Activated CD4-positive, alpha-beta T cell treated with anti-CD3 and anti-CD28 coated beads, Interleukin-2, amount 10 ng/mL, durations not matched to agents 24 days and 14 days (primary cell): ENCODE results near the gene TDRD12. TPM values are rescaled to one million over a fixed set of nuclear protein-coding genes. Genes with fewer than 3 reads are reported as not detected.
A peak's percentile ranks its signal among the peaks of the same experiment; 100 is the strongest.
"Not testable (repeated sequence)": the region's sequence is repeated elsewhere in the genome, so short reads cannot be mapped to it uniquely, and the experiment has no call there.

ENCODE experiments used
- DNase-seq: peaks from one replicate; pipeline ENCODE4 v3.0.0; 2022
- H3K27ac Mint-ChIP-seq: one replicate; pipeline ENCODE4 v1.8.0; 2022; ENCODE audit warnings: mild to moderate bottlenecking, mixed read lengths
- H3K27me3 Mint-ChIP-seq: one replicate; pipeline ENCODE4 v1.8.0; 2022; ENCODE audit warnings: mixed read lengths
- H3K36me3 Mint-ChIP-seq: one replicate; pipeline ENCODE4 v1.8.0; 2022; ENCODE audit warnings: low read depth, mild to moderate bottlenecking, mixed read lengths
- H3K4me1 Mint-ChIP-seq: one replicate; pipeline ENCODE4 v1.8.0; 2021; ENCODE audit warnings: mixed read lengths
- H3K4me3 Mint-ChIP-seq: one replicate; pipeline ENCODE4 v1.8.0; 2022; ENCODE audit warnings: mild to moderate bottlenecking, moderate library complexity, mixed read lengths
- H3K9me3 Mint-ChIP-seq: one replicate; pipeline ENCODE4 v1.8.0; 2021; ENCODE audit warnings: mixed read lengths
- intact Hi-C: fragments of 100-400 bp; cut with micrococcal nuclease; formaldehyde crosslinking; loops from one replicate; pipeline ENCODE4 v1.15.1; 2023
- total RNA-seq: library from RNA; stranded (reverse); gene quantifications from 2 replicates; pipeline ENCODE4 v1.2.3, GENCODE V29; 2022

Gene TDRD12
- total RNA-seq, 1 donor from 2014 or later = 0.05 TPM

DNA sequence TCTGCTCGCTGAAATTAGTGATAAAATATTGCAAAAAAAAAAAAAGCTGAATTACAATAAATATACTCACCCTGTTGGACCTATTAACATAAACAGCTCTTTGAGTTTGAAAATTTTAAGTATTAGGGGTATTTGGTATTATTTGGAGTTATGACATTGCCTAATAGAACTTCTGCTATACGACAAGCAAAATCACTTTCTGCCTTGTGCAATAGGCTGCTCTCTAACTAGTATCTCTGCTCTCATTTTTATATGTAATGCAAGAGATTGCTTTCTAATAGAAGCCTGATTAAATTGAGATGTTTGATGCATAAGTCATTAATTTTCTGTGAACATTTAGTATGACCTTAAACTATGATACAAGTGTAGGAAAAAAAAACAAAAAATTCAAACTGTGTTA lies 38.6 kb upstream of the TDRD12 start:
- intact Hi-C loops = no loop called here
- no peak for DNase-seq
- Mint-ChIP-seq H3K36me3 (no peaks in the 10 kb centered on the region), H3K4me1 (peaks cover 5% of the 10 kb centered on the region), H3K27ac (no peak overlapping the region), H3K9me3 (no peaks in the 10 kb centered on the region), H3K27me3 (peaks cover 36% of the 10 kb centered on the region), H3K4me3 (no peak overlapping the region)

GRCh38 chr19:32682317-32682716 lies 37.2 kb upstream of the TDRD12 start:
- Mint-ChIP-seq H3K4me1 (peaks cover 2% of the 10 kb centered on the region), H3K27ac (no peak overlapping the region), H3K4me3 (no peak overlapping the region), H3K27me3 (peaks cover 31% of the 10 kb centered on the region), H3K36me3 (peaks cover 3% of the 10 kb centered on the region), H3K9me3 (no peaks in the 10 kb centered on the region)
- DNase-seq = no peak
- intact Hi-C loops = no loop called here

DNA sequence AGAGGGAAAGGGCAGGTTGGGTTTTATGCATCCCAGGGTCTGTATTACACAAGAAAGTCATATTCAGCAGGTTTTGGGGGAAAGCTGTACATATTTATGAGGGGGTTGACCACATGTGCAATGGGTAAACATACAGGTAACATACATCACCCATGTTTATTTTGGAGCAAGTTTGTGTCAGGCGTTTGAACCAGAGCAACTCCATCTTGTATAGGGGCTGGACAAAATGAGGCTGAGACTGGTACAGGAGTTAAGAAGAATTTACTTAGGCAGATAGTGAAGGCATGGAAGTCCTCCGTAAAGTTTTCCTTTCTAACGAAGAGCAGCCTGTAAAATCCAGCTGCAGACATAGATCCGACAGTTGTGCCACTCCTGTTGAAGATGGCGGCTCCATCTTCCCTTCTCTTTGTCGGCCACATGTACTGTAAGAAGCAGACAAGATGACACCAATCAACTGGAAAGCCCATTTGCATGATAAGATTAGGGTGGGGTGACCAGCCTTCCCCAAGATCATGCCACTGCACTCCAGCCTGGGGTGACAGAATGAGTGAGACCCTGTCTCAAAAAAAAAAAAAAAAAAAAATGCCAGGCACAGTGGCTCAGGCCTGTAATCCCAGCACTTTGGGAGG lies 32.6 kb upstream of the TDRD12 start:
- intact Hi-C loops = no loop called here
- Mint-ChIP-seq H3K4me3 (no peak overlapping the region), H3K27ac (no peak overlapping the region), H3K36me3 (peaks cover 6% of the 10 kb centered on the region), H3K4me1 (peaks cover 14% of the 10 kb centered on the region), H3K27me3 (peaks cover 4% of the 10 kb centered on the region), H3K9me3 (no peaks in the 10 kb centered on the region)
- no peak for DNase-seq

DNA sequence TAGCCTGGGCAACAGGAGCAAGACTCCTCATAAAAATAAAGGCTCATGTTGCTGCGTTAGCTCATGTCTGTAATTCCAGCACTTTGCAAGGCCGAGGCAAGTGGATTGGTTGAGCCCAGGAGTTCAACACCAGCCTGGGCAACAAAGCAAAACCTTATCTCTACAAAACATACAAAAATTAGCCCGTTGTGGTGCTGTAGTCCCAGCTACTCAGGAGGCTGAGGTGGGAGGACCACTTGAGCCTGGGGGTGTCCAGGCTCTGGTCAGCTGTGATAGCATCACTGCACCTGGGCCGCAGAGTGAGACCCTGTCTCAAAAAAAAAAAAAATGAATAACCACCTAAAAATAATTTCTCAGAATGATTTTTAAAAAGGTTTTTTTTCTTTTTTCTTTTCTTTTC lies 31.9 kb upstream of the TDRD12 start:
- Mint-ChIP-seq H3K27ac (no peak overlapping the region), H3K4me1 (peaks cover 14% of the 10 kb centered on the region), H3K36me3 (peaks cover 7% of the 10 kb centered on the region), H3K27me3 (no peaks in the 10 kb centered on the region), H3K4me3 (no peak overlapping the region), H3K9me3 (no peaks in the 10 kb centered on the region)
- intact Hi-C loops = no loop called here
- no peak for DNase-seq

- H3K9me3 Mint-ChIP-seq = no peaks in the 10 kb centered on the region
- DNase-seq = no peak
- H3K27me3 Mint-ChIP-seq = no peaks in the 10 kb centered on the region
- H3K4me3 Mint-ChIP-seq = no peak overlapping the region
- H3K27ac Mint-ChIP-seq = no peak overlapping the region
- peaks cover 13% of the 10 kb centered on the region for H3K36me3 Mint-ChIP-seq
- H3K4me1 Mint-ChIP-seq = peaks cover 20% of the 10 kb centered on the region
- intact Hi-C loops = no loop called here
These were observed 31.3 kb upstream of the TDRD12 start for GRCh38 chr19:32688311-32688710.

DNA sequence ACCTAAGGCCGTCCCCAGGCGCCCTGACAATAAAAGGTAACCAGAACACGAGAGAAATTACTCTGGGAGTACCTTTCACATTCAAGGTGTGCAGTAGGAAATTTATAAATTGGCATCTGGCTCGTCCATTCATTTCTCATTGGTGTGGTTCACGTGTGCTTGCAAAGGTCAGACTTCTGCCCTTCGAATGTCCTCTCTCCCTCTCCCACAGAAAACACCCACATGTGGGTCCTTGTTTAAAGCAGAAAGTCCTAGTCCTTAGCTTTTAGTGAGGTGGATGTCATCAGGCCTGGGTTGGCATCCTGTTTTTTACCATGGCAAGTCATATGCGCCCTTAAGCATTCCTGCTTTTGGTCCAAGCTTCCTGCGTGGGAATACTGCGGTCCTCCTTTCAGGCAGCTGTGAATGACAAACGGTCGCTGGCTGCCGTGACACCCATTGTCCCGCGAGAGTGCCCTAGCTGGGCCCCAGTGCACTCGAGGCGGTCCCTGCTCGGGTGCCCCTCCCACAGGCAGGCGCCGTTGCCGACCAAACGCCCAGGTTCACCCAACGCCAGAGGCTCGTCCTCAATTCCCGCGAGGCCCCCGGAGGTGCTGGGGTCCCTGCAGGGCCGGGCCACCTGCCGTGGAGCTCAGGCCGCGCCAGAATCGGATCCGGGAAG lies 28.1 kb upstream of the TDRD12 start, which contains the start of gene NUDT19:
Gene NUDT19, plus strand, starts transcription at position 531 of the 661 bp plus-strand sequence. CDS start 140 bp downstream, outside the sequence.
- Mint-ChIP-seq H3K27ac (peak within 1 kb of the TSS; percentile 97), H3K27me3 (no peaks in the 10 kb centered on the region), H3K4me3 (peak within 1 kb of the TSS; percentile 94), H3K4me1 (peaks cover 44% of the 10 kb centered on the region), H3K36me3 (peaks cover 40% of the 10 kb centered on the region), H3K9me3 (no peaks in the 10 kb centered on the region)
- DNase-seq = peak; percentile 94
- intact Hi-C loops = loop anchor here (1.0 to 5.0 kb wide), 4 partner anchors 16 to 589 kb away; partner anchors contain the start of genes ANKRD27, CEP89, FAAP24 and RGS9BP

GRCh38 chr19:32691952-32692726 lies 27.4 kb upstream of the TDRD12 start:
- Mint-ChIP-seq H3K27ac (peak overlapping the region; percentile 97), H3K36me3 (peaks cover 43% of the 10 kb centered on the region), H3K4me1 (peaks cover 44% of the 10 kb centered on the region), H3K27me3 (no peaks in the 10 kb centered on the region), H3K9me3 (no peaks in the 10 kb centered on the region), H3K4me3 (peak overlapping the region; percentile 94)
- intact Hi-C loops = loop anchor here (1.0 to 5.0 kb wide), 4 partner anchors 17 to 589 kb away; partner anchors contain the start of genes ANKRD27, CEP89, FAAP24 and RGS9BP
- DNase-seq = peak; percentile 89

- intact Hi-C loops = loop anchor here (5.0 kb wide), 1 partner anchor 280 kb away; the partner anchor contains the start of genes CEP89 and FAAP24
- peak overlapping the region; percentile 94 for H3K4me3 Mint-ChIP-seq
- no peaks in the 10 kb centered on the region for H3K9me3 Mint-ChIP-seq
- no peaks in the 10 kb centered on the region for H3K27me3 Mint-ChIP-seq
- H3K4me1 Mint-ChIP-seq = peaks cover 44% of the 10 kb centered on the region
- DNase-seq = no peak
- H3K27ac Mint-ChIP-seq = peak overlapping the region; percentile 97
- peaks cover 49% of the 10 kb centered on the region for H3K36me3 Mint-ChIP-seq
These were observed 26.9 kb upstream of the TDRD12 start for GRCh38 chr19:32692727-32693061.

- Mint-ChIP-seq H3K4me3 (peak overlapping the region; percentile 94), H3K36me3 (peaks cover 56% of the 10 kb centered on the region), H3K4me1 (peaks cover 48% of the 10 kb centered on the region), H3K27ac (peak overlapping the region; percentile 97)
- intact Hi-C loops = loop anchor here (5.0 kb wide), 1 partner anchor 279 kb away; the partner anchor contains the start of genes CEP89 and FAAP24
- peak; percentile 75 for DNase-seq
- not testable (repeated sequence) for H3K9me3 Mint-ChIP-seq, H3K27me3 Mint-ChIP-seq
These were observed 26.1 kb upstream of the TDRD12 start for GRCh38 chr19:32693151-32694108.

DNA sequence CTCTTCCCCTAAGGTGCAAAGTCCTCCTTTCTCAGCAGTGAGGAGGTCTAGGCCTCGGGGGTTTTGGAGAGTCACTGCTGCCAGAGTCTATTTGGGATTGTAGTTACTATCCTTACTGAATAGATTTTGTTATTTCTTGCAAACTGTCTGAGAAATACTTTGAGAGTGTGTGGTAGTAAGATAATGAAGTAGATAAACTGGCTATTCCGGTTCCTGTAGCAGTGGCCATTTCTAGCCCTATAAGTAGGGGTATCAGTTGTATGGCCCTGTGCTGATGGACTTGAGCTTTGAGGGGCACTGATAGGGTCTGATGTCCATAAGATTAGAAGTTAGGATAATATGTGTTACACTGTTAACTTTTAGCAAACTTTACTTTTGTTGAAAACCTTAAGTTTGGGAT lies 25.3 kb upstream of the TDRD12 start:
- peak overlapping the region; percentile 94 for H3K4me3 Mint-ChIP-seq
- H3K4me1 Mint-ChIP-seq = peaks cover 48% of the 10 kb centered on the region
- peak overlapping the region; percentile 97 for H3K27ac Mint-ChIP-seq

DNA sequence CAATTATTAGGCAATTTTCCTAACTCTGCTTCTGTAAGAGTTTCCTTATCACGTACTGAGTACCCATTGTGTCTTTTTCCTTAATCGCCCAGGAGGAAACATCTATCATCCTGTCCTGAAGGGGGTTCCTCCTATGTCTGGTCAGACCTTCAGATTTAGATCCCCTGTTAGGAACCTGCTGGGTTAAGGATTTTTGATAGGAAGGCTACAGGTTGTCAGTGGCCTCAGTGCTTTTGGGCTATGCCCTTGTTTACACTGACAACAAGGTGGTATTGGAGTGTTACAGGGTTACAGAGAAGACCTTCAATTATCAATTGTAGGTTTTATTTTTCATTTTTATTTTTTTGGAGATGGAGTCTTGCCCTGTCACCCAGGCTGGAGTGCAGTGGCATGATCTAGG lies 24.7 kb upstream of the TDRD12 start:
- intact Hi-C loops = loop anchor here (5.0 kb wide), 1 partner anchor 277 kb away; the partner anchor contains the start of genes CEP89 and FAAP24
- peaks cover 45% of the 10 kb centered on the region for H3K4me1 Mint-ChIP-seq
- H3K27me3 Mint-ChIP-seq, H3K27ac Mint-ChIP-seq, DNase-seq, H3K9me3 Mint-ChIP-seq: not testable (repeated sequence)
- peak overlapping the region; percentile 94 for H3K4me3 Mint-ChIP-seq
- peaks cover 70% of the 10 kb centered on the region for H3K36me3 Mint-ChIP-seq

More for the DNA sequence above, 25.3 kb upstream of the TDRD12 start:
- H3K27me3 Mint-ChIP-seq, H3K9me3 Mint-ChIP-seq, DNase-seq: not testable (repeated sequence)
- peaks cover 65% of the 10 kb centered on the region for H3K36me3 Mint-ChIP-seq
- intact Hi-C loops = loop anchor here (5.0 kb wide), 1 partner anchor 278 kb away; the partner anchor contains the start of genes CEP89 and FAAP24

DNA sequence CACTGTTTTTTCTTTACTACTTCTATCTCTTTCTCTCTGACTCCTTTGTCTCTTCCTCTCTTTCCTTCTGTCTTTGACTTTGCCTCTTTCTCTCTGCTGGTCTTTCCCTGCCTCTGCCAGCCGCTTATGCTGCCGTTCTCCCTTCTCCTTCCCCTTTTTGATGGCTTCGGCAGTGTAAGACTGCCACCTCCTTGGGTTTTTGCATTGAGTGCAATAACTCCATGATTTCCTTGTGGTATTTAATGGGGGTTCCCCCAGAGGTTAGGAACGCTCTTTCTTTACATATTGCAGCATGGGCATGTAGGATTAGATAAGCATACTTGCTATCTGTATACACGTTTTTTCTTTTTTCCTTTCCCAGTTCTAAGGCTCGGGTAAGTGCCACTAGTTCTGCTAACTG lies 24.1 kb upstream of the TDRD12 start:
- Mint-ChIP-seq H3K4me1 (peaks cover 43% of the 10 kb centered on the region), H3K4me3 (peak overlapping the region; percentile 69), H3K36me3 (peaks cover 76% of the 10 kb centered on the region), H3K27ac (peak overlapping the region; percentile 8)
- H3K27me3 Mint-ChIP-seq, H3K9me3 Mint-ChIP-seq, DNase-seq, intact Hi-C loops: not testable (repeated sequence)

- H3K27ac Mint-ChIP-seq, intact Hi-C loops, H3K27me3 Mint-ChIP-seq, H3K9me3 Mint-ChIP-seq, DNase-seq, H3K4me3 Mint-ChIP-seq: not testable (repeated sequence)
- peaks cover 83% of the 10 kb centered on the region for H3K36me3 Mint-ChIP-seq
- peaks cover 35% of the 10 kb centered on the region for H3K4me1 Mint-ChIP-seq
These were observed 22.8 kb upstream of the TDRD12 start for GRCh38 chr19:32696771-32697170.
